ENCODE data around the gene PIAS4.

Gene PIAS4

DNA sequence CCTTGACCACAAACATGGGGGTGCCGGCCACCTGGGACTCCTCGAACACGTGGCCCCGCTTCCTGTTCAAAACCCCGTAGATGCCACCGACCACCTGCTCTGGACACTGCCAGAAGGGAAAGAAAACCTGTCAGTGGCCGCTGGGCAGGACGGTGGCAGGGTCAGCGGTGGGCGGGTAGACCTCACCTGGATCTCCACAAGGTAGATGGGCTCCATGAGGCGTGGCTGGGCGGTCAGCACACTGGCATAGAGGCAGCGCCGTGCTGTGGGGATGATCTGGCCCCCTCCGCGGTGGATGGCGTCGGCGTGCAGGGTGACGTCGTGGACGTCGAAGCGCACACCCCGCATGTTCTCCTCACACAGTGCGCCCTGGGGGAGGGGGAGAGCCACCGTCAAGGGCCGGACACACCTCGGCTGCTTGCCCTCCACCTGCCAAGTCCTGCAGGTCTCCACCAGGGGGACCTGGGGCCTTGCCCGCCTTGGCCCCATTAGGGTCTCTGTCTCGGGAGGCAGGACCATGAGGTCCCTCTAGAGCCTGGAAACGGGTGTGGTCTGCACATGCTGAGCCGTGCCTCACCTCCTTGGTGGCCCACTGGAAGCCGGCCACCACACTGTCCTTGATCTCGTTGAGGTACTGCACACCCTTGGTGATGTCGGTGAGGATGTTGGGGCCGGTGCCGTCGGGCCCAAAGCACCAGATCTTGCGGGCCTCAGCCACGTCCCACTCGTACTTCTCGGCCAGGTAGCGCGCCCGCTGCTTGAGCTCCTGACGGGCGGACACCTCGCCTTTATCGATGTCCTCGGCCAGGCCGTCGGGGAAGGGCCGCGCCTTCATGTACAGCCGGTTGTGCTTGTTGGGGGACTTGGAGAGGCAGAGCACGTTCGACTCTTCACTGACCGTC lies 30.0 kb upstream of the PIAS4 start:
- no peak for DNase-seq

DNA sequence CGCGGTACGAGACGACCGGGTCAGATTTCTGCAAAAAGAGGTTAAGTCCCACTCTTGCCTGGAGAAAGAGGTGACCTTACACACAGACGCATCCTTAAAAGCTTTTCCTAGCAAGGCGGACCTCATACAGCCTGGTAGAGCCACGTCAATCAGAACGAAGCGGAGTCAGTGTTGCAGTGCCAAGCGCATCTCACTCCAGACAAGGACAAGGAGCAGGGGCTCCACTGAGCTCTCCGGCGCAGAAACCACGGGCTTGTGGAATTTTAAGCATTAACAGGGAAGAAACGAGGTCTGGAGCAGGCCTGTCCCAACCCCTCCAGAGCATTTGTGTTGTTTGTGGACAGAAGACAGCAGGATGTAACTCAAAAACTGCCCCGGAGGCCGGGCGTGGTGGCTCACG lies 29.4 kb upstream of the PIAS4 start:
- no peak for DNase-seq

DNA sequence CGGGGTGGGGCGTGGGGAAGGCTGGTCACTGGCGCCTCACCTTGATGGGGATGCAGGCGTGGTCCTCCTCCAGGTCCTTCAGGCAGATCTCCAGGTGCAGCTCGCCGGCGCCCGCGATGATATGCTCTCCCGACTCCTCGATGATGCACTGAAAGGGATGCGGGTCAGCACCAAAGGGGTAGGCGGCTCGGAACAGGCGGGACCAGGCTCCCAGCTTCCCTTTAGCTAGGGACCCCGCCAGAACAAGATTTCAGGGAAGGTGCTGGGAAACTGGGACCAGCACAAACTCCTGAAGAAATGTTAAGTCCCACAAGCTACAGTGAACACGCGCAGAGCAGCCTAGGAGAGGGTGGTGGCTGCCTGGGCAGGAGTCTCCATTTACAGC lies 28.3 kb upstream of the PIAS4 start:
- no peak for DNase-seq

DNA sequence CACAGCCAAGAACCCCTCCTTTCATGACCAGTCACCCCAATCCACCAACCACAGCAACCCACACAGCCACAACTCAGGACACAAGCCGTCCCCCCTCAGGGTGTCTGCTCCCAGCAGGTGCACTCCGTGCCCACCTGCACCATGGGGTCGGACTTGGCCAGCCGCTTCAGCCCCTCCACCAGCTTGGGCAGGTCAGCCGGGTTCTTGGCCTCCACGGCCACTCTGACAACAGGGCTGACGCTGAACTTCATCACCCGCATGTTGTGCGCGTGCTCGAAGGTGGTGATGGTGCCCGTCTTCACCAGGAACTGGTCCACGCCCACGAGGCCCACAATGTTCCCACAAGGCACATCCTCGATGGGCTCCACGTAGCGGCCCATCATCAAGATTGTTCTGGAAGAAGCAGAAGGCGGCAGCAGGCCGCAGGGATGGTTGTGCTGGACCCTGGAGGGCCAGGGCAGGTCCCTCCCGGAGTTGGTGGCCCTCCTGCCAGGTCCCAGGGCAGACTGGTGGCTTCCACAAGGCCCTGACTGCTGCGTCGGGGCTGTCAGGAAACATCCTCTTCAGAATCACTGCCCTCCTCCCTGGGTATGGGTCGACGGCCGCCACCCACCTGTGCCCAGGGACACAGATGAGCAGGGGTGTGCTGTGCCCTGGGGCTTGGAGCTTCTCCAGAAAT lies 27.7 kb upstream of the PIAS4 start:
- no peak for DNase-seq

DNA sequence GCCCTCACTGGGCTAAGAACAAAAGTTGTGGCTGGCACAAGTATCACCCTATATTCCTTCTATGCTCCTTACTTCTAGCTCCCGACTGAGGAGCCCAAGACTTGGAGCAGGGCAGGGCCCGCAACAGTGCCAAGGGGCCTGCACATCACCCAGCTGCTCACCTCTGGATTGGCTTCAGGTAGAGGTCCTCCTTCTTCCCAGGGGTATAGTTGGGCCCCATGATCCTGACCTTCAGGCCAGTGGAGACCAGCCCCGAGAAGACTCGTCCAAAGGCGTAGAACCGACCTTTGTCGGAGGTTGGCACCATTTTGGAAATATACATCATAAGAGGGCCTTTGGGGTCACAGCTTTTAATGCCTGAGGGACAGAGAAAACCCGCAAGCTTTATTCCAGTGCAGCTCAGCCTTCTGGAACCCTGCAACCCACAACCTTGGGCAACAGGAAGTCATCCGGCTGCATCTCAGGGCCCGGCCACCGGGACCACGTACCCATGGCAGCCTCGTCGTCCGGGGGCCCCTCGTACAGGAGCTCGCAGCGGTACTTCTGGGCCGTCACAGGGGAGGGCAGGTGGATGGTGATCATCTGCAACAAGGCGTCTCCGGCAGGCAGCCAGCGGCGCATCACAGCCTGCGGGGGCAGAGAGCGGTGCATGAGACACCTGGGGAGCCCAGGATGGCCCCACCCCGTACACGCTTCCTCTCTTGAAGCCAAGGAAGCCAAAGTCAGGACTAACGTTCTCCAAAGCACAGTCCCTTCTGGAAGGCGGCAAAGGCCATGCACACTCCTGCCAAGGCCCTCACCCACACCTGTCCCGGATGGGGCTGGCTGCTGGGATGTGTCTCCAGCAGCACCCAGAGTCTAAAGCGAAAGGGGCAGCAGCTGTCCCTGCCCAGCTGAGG lies 26.9 kb upstream of the PIAS4 start:
- DNase-seq: no peak

DNA sequence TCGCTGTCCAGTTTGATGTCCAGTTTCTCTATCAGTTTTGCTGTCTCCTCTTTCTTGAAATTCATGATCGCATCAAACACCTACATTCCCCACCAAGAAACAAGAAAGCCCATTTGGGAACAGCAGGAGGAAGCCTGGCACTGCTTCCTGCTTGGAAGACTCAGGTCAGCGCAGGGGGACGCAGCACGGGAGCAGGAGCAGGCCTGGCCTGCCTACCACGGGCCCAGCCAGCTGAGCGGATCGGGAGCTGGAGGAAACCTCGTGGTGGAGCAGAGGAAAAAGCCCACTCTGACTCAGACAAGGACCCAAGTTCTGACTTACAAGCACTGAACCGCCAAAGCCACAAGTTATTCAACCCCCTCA lies 26.2 kb upstream of the PIAS4 start:
- DNase-seq: no peak

DNA sequence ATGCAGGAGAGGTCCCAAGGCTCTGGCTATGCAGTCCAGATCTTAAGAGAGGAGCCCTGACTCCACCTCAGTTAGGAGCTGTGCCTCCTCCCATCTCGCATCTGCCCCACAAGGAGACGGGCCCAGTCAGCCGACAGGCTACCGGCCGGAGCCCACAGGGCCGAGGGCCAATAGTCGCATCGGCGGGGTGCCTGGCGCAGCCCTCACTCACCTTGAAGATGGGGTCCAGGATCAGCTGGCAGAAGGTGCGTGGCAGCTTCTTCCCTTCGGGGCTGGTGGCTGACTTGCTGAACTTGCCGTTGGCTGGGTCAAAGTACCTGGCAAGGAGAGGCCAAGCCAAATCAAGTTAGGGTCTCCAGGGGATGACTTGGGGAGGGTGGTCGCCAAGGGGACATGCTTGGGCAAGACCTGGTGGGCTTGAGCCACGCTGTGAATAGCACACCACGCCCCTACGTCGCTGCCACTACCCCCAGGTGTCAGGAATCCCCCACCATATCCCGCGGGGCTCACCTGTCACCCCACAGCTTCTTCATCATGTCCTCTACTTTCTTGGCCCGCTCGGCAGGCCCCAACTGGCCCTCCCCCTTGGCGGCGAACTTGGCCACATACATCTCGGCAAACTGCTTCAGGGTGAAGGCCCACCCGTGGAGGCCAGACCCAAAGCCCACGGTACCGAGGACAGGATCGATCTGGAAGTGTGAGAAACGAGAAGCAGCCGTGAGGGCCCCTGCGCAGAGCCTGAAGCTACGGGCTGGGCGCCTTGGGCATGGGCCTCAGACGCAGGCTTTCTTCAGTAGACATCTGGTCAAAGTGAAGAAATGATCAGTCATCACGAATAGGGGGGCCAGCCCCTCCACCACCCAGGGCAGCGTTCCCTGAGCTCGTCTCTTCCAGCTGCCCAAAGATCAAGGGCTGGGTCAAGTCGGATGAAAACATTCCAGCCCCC lies 25.5 kb upstream of the PIAS4 start:
- DNase-seq: no peak

DNA sequence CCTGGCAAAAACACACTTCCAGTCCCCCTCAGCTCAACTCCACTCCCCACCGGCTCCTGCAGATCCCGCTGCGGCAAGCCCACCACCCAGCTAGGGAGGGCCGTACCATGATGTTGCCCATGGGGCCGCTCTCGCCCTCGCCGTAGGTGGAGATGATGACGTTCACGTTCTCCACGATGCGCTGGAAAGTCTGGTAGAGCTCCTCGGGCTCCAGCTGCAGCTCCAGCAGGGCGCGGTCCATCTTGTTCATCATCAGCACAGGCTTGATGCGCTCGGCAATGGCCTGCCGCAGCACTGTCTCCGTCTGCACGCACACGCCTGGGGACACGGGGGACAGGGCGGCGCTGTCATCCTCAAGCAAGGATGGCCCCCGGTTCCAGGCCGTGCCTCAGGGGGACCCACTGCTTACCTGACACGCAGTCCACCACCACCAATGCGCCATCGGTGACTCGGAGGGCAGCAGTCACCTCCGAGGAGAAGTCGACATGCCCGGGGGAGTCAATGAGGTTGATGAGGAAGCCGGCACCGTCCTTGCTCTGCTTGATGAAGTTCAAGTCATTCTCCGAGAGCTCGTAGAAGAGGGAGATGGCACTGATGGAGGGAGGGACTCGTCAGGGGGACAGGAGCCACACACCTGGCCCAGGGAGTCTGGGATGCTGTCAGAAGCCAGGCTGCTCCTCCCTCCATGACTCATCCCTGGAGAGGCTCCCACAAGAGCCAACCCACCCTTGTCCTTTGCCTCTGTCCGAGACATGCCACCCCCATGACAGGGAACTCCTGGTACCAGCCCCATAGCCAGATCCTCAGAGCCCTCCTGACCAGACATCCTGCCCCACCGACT lies 24.6 kb upstream of the PIAS4 start:
- no peak for DNase-seq

DNA sequence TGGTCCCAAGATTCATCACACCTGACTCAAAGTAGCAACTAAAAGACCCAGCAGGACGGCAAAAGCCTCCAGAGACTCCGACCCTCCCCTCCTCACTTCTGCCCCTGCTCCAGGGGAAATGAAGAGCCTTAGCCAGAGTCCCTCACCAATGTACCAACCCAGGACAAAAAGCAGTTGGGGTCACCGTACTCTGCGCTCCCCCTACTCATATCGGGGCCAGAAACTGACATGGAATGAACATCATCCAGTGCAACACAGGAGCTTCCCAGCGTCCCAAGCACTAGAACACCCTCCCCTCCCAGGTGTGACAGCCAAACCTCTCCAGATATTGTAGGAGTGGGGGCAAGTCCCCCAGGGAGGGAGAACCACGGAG lies 24.0 kb upstream of the PIAS4 start:
- no peak for DNase-seq

DNA sequence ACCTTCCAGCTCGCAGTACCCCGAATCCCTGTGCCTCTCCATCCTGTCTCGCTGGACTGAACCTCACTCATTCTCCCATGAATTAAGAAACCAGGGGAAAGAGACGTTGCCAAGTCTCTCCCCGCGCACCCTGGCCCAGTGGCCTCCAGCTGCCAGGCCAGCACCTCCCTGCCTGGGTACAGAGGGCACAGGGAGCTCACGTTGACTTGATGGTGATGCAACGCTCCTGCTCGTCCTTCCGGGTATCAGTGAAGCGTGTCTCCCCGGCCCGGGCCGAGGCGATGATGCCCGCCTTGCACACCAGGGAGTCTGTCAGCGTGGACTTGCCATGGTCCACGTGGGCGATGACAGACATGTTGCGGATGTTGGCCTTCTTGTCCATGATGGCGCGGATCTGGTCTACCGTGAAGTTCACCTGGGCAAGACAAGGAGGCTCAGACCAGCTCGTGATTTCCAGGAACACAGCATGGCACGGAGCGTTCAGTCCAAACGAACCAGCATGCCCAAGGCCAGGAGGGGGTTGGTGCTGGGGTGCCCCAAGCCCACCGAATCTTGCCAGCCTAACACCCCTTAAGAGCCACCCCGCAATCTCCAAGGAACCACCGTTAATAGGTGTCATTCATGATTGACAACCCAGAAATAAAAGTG lies 23.5 kb upstream of the PIAS4 start:
- peak; percentile 51 for DNase-seq

DNA sequence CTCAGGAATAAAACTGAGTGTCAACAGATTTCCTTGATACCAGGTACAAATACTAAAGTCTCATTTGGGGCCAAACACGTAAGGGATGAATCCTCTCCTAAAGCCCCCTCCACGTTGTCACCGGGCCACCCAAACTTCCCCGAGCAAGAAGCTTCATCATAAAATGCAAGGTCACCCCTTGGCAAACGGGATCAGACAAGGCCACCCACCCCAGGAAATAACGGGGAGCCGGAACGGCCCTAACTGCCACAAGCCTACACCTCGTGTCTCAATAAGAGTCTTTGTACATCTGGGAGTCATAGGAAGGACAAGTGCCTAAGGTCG lies 23.0 kb upstream of the PIAS4 start:
- DNase-seq: no peak

DNA sequence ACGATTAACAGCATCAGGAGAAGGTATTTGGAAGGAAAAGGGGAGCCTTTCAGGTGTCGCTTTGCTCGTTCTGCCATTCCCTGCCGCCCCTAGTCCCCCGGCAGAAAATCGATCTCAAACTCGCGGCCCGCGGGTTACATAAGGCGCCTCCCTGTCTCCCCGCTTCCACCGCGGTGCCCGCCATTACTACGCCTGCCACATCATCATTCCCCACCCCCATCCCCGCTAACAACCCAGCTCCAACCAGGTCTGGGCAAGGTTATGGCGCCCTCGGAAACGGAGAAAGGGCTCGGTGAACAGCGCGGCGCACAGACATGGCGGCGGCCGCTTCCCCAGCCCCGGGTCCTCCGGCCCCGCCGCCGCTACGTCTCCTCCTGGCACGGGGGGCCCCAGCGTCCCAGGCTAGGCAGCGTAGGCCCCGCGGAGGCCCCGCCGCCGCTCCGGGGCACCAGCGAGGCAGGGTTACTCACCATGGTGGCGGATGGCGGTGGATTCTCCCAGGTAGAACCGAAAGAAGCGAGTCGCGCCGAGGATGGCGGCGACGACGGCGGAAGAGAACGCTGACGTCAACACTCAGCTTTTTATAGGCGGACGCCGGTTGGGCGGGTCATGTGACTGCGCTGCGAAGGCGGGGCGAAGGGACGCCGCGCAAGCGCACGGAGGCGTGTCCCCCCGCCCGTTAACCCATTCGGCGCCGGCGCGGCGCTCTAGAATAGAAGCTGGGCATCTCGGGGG lies 22.5 kb upstream of the PIAS4 start, which contains the start of gene EEF2:
TSS of gene EEF2 (minus strand) at position 556 of the 735 bp plus-strand sequence. CDS start at position 473, 83 bp downstream.
- DNase-seq: peak; percentile 92

DNA sequence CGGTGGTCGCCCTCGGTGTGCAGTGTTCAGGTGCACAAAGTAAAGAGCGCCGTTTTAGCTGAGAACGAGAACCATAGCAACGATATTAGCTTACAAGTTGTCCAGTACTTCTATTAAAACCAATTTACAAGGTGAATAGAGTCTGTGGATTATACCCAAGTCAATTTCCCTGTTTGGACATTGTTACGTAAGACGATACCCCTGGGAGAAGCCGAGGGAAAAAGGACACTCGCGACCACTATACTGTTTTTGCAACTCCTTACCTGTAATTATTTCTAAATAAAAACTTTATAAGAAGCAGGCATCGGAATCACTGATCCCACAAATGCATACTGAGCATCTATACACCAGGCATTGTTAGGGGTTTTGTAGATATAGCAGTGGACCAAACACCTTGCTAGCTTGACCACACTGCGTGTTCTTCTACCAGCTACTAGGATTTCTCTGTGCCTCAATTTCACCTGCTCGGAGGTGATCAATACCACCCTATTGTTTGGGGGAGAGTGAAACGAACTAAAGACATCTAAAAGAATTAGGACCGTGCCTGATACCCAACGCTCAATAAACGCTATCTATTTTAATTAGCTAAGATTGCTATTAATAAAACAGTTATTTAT lies 21.8 kb upstream of the PIAS4 start:
- DNase-seq: no peak

DNA sequence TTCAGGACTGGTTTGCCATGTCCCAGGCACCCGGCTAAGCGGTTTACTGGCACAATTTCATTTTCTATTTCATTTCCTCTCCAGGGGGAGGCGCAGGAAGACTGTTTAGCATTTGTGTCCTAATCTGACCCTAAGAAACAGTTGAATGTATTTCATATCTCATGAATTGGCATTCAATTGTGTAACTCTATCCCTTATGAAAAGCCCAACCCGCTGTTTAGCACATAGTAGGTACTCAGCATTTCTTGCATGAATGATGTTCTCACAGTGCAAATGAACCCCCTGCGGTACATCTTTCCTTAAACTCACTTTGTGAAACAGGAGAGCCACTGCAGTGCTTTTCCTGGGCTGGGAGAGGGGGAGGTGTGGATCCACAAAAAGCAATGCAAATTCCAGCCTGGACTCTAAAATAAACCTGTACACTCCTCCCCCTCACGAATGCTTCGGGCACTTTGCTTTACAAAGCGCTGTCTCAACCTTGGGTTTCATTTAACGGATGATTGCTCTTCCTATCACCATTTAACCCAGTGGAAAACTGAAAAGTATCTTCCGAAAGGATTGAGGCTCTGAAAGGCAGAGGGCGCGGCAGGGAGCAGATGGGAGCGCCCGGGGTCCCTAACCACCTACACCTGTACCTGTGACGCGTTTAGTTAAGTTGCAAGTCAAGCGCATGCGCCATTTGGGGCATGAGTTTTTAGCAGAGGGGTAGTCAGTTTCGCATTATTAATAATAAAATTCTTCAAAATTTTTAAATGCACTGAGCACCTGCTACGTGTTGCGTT lies 21.1 kb upstream of the PIAS4 start:
- DNase-seq: peak; percentile 87

DNA sequence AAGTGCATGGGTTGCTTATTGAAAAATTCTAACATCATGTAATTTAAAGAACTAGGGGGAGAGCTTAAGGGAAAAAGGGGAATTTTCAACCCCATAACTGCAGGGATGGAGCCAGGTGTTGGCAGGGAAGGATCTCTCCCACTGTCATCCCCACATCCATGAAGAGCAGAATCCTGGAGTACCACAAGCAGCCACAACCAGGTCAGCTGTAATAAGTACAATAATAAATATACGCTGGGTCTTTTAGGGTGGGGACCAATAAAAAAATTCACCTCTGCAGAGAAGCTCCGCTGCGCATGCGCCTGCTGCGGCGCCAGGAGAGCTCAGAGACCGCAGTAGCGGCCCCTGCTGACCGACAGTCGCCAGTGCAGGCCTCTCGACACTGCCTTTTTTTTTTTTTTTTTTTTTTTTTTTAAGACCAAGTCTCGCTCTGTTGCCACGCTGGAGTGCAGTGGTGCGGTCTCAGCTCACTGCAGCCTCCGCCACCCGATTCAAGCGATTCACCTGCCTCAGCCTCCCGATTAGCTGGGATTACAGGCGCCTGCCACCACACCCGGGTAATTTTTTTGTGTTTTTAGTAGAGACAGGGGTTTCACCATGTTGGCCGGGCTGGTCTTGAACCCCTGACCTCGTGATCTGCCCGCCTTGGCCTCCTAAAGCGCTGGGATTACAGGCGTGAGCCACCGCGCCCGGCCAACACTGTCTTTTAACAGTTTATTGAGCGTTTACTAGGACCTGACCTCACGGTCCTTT lies 19.7 kb upstream of the PIAS4 start:
- peak; percentile 87 for DNase-seq

DNA sequence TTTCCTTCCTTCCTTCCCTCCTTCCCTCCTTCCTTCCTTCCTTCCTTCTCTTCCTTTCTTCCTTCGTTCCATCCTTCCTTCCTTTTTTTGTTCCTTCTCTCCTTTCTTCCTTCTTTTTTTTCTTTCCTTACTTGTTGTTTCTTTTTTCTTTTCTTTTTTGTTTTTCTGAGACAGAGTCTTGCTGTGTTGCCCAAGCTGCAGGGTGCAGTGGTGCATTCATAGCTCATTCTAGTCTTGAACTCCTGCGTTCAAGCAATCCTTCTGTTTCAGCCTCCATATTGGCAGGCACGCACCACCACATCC lies 16.8 kb upstream of the PIAS4 start:
- no peak for DNase-seq

DNA sequence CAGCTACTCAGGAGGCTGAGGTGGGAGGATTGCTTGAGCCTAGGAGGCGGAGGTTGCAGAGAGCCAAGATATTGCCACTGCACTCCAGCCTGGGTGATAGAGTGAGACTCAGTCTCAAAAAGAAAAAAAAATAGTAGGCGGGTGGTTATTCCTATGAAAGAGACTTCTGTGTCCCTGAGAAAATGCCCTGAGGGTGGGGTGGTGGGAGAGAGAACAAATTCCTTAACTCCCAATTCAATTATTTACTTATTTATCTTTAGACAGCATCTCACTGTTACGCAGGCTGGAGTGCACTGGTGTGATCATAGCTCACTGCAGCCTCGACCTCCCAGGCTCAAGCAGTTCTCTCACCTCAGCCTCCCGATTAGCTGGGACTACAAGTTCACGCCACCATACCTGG lies 11.9 kb upstream of the PIAS4 start:
- no peak for DNase-seq

Data from inflammatory macrophage treated with lipopolysaccharide for 4 hours (primary cell).